Fibroblast of villous mesenchyme (primary cell): ENCODE data around the gene CYP4F3. TPM values are rescaled to one million over a fixed set of nuclear protein-coding genes. Genes with fewer than 3 reads are reported as not detected.

Source experiments
- DNase-seq: peaks from one replicate; pipeline ENCODE4 v3.0.0-alpha.2; 2010; ENCODE audit warnings: low read depth
- H3K4me3 ChIP-seq: 2 replicates; pipeline ENCODE4 v1.5.1; 2011; ENCODE audit warnings: low read depth, mild to moderate bottlenecking, low read length
- total RNA-seq: library from RNA; depleted of rRNA; stranded (reverse); fragments of >200 nt; gene quantifications from 2 replicates; pipeline ENCODE4 v1.2.3, GENCODE V29; 2012
- TF ChIP-seq, protein P1 (sequence below): IDR thresholded peaks from 2 replicates; pipeline ENCODE4 v1.5.1; 2012; ENCODE audit warnings: low read depth, mild to moderate bottlenecking, low read length; ENCODE audit not compliant: insufficient read depth

Gene CYP4F3
- total RNA-seq, 1 donor: not detected

DNA sequence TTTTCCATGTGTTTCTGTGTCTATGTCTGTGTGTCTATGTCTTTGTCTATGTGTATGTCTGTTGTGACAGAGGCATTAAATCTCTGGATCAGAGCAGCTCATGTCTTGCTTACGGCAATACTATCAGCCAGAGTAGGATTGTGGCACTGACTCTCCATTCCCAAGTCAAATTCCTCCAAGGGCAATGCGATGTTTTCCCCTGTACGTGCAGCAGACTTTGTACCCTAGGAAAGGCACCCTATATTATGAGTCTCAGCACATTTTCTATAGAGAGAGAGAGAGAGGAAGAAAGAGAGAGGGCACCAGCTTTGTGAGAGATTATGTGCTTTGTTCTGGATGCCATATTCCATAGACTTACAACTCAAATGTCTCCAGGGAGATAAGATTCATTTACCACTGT lies 11.1 kb downstream of the CYP4F3 start:
- TF ChIP-seq, protein P1, sequence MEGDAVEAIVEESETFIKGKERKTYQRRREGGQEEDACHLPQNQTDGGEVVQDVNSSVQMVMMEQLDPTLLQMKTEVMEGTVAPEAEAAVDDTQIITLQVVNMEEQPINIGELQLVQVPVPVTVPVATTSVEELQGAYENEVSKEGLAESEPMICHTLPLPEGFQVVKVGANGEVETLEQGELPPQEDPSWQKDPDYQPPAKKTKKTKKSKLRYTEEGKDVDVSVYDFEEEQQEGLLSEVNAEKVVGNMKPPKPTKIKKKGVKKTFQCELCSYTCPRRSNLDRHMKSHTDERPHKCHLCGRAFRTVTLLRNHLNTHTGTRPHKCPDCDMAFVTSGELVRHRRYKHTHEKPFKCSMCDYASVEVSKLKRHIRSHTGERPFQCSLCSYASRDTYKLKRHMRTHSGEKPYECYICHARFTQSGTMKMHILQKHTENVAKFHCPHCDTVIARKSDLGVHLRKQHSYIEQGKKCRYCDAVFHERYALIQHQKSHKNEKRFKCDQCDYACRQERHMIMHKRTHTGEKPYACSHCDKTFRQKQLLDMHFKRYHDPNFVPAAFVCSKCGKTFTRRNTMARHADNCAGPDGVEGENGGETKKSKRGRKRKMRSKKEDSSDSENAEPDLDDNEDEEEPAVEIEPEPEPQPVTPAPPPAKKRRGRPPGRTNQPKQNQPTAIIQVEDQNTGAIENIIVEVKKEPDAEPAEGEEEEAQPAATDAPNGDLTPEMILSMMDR: no peak
- no peak for DNase-seq
- no peak overlapping the region for H3K4me3 ChIP-seq

DNA sequence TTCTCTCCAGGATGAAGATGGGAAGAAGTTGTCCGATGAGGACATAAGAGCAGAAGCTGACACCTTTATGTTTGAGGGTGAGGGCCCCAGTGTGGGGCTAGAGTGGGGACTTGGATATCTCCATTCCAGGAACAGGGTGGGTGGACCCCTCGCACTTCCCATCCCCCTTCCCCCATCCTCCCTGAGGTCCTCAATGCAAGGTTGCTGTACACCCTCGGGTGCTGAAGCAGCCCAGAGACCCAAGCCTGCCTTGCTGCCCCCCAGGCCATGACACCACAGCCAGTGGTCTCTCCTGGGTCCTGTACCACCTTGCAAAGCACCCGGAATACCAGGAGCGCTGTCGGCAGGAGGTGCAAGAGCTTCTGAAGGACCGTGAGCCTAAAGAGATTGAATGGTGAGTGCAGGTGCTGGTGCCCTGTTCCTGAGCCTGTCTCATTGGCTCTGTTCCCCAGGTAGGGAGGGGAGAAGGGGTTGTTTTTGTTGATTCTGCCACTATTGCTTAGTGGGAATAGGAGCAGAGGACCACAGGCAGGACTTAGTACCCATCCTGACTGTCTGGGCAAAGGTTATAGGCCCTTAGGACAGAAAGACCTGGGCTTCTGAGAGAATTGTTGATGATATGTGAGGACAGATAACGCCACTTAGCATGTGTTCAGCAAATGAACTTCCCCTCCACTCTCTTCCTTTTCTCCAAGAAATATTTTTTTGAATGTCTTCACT lies 12.0 kb downstream of the CYP4F3 start:
- TF ChIP-seq, protein P1: no peak
- no peak overlapping the region for H3K4me3 ChIP-seq
- no peak for DNase-seq

GRCh38 chr19:15656467-15656866 lies 15.8 kb downstream of the CYP4F3 start:
- no peak overlapping the region for H3K4me3 ChIP-seq
- TF ChIP-seq, protein P1: no peak
- no peak for DNase-seq

DNA sequence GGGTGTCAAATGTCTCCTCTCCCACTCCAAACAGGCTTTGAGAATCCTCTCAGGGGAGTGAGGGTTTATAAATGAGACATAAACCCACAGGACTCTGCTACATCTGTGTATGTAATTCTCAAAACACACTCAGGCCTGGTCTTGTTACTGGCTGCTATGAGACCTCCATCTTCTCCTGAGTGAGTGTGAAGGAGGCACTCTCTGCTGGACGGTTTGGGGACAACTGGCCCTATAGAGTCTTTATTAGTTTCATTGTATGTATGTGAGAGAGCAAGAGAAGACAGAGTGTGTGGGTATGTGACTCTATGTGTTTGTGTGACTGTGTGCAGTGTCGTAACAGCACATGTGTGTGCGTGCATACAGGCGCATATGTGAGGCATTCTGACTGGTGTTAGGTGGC lies 22.6 kb downstream of the CYP4F3 start:
- H3K4me3 ChIP-seq: no peak overlapping the region
- no peak for DNase-seq
- TF ChIP-seq, protein P1: no peak

GRCh38 chr19:15666186-15666585 lies 25.5 kb downstream of the CYP4F3 start:
- TF ChIP-seq, protein P1: no peak
- no peak for DNase-seq

GRCh38 chr19:15666883-15667282 lies 26.2 kb downstream of the CYP4F3 start:
- DNase-seq: no peak
- TF ChIP-seq, protein P1: no peak
- no peak overlapping the region for H3K4me3 ChIP-seq

More at GRCh38 chr19:15666186-15666585, 25.5 kb downstream of the CYP4F3 start:
- H3K4me3 ChIP-seq: no peak overlapping the region

DNA sequence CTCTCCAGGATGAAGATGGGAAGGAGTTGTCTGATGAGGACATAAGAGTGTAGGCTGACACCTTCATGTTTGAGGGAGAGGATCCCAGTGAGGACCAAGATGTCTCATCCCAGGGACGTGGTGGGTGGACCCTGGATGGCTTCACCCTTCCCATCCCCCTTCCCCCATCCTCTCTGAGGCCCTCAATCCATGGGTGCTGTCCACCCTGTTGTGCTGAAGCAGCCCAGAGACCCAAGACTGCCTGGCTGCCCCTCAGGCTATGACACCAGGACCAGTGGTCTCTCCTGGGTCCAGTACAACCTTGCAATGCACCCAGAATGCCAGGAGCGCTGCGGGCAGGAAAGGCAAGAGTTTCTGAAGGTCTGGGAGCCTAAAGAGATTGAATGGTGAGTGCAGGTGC lies 28.7 kb downstream of the CYP4F3 start:
- no peak overlapping the region for H3K4me3 ChIP-seq
- TF ChIP-seq, protein P1: no peak
- no peak for DNase-seq
